DOHH2 (cell line): ENCODE measurements around the gene LGALS7.
A peak's percentile ranks its signal among the peaks of the same experiment; 100 is the strongest.

Source experiments
- H3F3A ChIP-seq: fragments of 200-600 bp; sonication (generic), shearing (Covaris generic); 2 replicates; pipeline ENCODE4 v1.6.0; 2016; ENCODE audit warnings: antibody characterized with exemption, mild to moderate bottlenecking; ENCODE audit not compliant: control insufficient read depth, insufficient read depth
- H3K27ac ChIP-seq: fragments of 200-600 bp; sonication (generic); 2 replicates; pipeline ENCODE4 v1.5.1; 2014; ENCODE audit warnings: low read depth, mild to moderate bottlenecking, low read length, moderate library complexity
- H3K27me3 ChIP-seq: fragments of 200-600 bp; sonication (generic); 2 replicates; pipeline ENCODE4 v1.6.1; 2014; ENCODE audit warnings: mild to moderate bottlenecking, low read length, mixed read lengths; ENCODE audit not compliant: control insufficient read depth
- H3K36me3 ChIP-seq: fragments of 200-600 bp; sonication (generic); 2 replicates; pipeline ENCODE4 v1.6.1; 2014; ENCODE audit warnings: mild to moderate bottlenecking, low read length, moderate library complexity, mixed read lengths; ENCODE audit not compliant: control insufficient read depth
- H3K4me1 ChIP-seq: fragments of 200-600 bp; sonication (generic); 2 replicates; pipeline ENCODE4 v1.6.1; 2014; ENCODE audit warnings: mild to moderate bottlenecking, low read length, mixed read lengths; ENCODE audit not compliant: control insufficient read depth
- H3K4me2 ChIP-seq: fragments of 200-600 bp; sonication (generic); 2 replicates; pipeline ENCODE4 v1.6.0; 2014; ENCODE audit warnings: mild to moderate bottlenecking, low read length, moderate library complexity
- H3K4me3 ChIP-seq: fragments of 200-600 bp; sonication (generic); 2 replicates; pipeline ENCODE4 v1.5.1; 2014; ENCODE audit warnings: mild to moderate bottlenecking, low read length, mixed read lengths
- H3K79me2 ChIP-seq: fragments of 200-600 bp; sonication (generic); 2 replicates; pipeline ENCODE4 v1.6.1; 2014; ENCODE audit warnings: mild to moderate bottlenecking, low read length, mixed read lengths; ENCODE audit not compliant: control insufficient read depth
- H3K9me2 ChIP-seq: fragments of 200-600 bp; sonication (generic); replicated peaks from 2 replicates; pipeline ENCODE4 v1.6.1; 2014; ENCODE audit warnings: mild to moderate bottlenecking, low read length, mixed read lengths; ENCODE audit not compliant: control insufficient read depth
- H3K9me3 ChIP-seq: fragments of 200-600 bp; sonication (generic); 2 replicates; pipeline ENCODE4 v1.6.1; 2014; ENCODE audit warnings: antibody characterized with exemption, low read length, mixed read lengths; ENCODE audit not compliant: control insufficient read depth, insufficient read depth
- H4K20me1 ChIP-seq: fragments of 200-600 bp; sonication (generic); 2 replicates; pipeline ENCODE4 v1.6.0; 2014; ENCODE audit warnings: low read depth, mild to moderate bottlenecking, antibody characterized with exemption, low read length, moderate library complexity; ENCODE audit not compliant: control insufficient read depth, insufficient read depth
- CTCF ChIP-seq: fragments of 200-600 bp; sonication (generic); IDR thresholded peaks from one replicate; pipeline ENCODE4 v1.5.1; 2014; ENCODE audit warnings: antibody characterized with exemption, mild to moderate bottlenecking, low read depth, low read length; ENCODE audit not compliant: poor library complexity, severe bottlenecking
- EZH2phosphoT487 ChIP-seq: fragments of 200-600 bp; sonication (generic); IDR thresholded peaks from 2 replicates; pipeline ENCODE4 v1.6.1; 2017; ENCODE audit warnings: borderline replicate concordance, mild to moderate bottlenecking, antibody characterized with exemption, low read length, moderate library complexity, mixed read lengths

LGALS7 gene

GRCh38 chr19:38734426-38735256, 38.7 kb downstream of the LGALS7 start:
- peaks cover 33% of the 10 kb centered on the region for H3K4me1 ChIP-seq
- no peaks in the 10 kb centered on the region for H3K9me2 ChIP-seq
- H3K4me3 ChIP-seq, result peak overlapping the region; percentile 69
- peak overlapping the region; percentile 19 for H3K27ac ChIP-seq
- H3K79me2 ChIP-seq, result no peaks in the 10 kb centered on the region
- H3K27me3 ChIP-seq, result peaks cover 3% of the 10 kb centered on the region; the same call in 1 of the 2 replicates
- no peaks in the 10 kb centered on the region for H3K9me3 ChIP-seq
- H3F3A ChIP-seq, result peaks cover 7% of the 10 kb centered on the region; the same call in 1 of the 2 replicates
- H3K4me2 ChIP-seq, result peak overlapping the region; percentile 79
- peaks cover 18% of the 10 kb centered on the region for H3K36me3 ChIP-seq
- peaks cover 4% of the 10 kb centered on the region; the same call in 1 of the 2 replicates for H4K20me1 ChIP-seq
- TF ChIP-seq EZH2phosphoT487 (no peak), CTCF (no peak)

- H3F3A ChIP-seq, result peaks cover 7% of the 10 kb centered on the region; the same call in 1 of the 2 replicates
- peaks cover 20% of the 10 kb centered on the region for H3K36me3 ChIP-seq
- no peaks in the 10 kb centered on the region for H3K9me3 ChIP-seq
- peak overlapping the region; percentile 19 for H3K27ac ChIP-seq
- peaks cover 33% of the 10 kb centered on the region for H3K4me1 ChIP-seq
- peak overlapping the region; percentile 79 for H3K4me2 ChIP-seq
- TF ChIP-seq EZH2phosphoT487, result no peak
- no peak for TF ChIP-seq CTCF
- no peaks in the 10 kb centered on the region for H3K9me2 ChIP-seq
- peak overlapping the region; percentile 69 for H3K4me3 ChIP-seq
- H3K79me2 ChIP-seq, result no peaks in the 10 kb centered on the region
- peaks cover 4% of the 10 kb centered on the region; the same call in 1 of the 2 replicates for H4K20me1 ChIP-seq
- H3K27me3 ChIP-seq, result peaks cover 3% of the 10 kb centered on the region; the same call in 1 of the 2 replicates
Observed at GRCh38 chr19:38734176-38734425, 39.2 kb downstream of the LGALS7 start.

GRCh38 chr19:38733493-38734175, 39.7 kb downstream of the LGALS7 start:
- peaks cover 3% of the 10 kb centered on the region; the same call in 1 of the 2 replicates for H3K27me3 ChIP-seq
- no peaks in the 10 kb centered on the region for H3K9me3 ChIP-seq
- H4K20me1 ChIP-seq, result peaks cover 4% of the 10 kb centered on the region; the same call in 1 of the 2 replicates
- no peaks in the 10 kb centered on the region for H3K79me2 ChIP-seq
- TF ChIP-seq CTCF (no peak), EZH2phosphoT487 (no peak)
- H3F3A ChIP-seq, result peaks cover 7% of the 10 kb centered on the region; the same call in 1 of the 2 replicates
- H3K4me1 ChIP-seq, result peaks cover 33% of the 10 kb centered on the region
- H3K27ac ChIP-seq, result peak overlapping the region; percentile 19
- no peaks in the 10 kb centered on the region for H3K9me2 ChIP-seq
- H3K4me3 ChIP-seq, result peak overlapping the region; percentile 69
- H3K36me3 ChIP-seq, result peaks cover 22% of the 10 kb centered on the region
- peak overlapping the region; percentile 79 for H3K4me2 ChIP-seq
